ENCODE measurements around the gene SNAI3.

DNA sequence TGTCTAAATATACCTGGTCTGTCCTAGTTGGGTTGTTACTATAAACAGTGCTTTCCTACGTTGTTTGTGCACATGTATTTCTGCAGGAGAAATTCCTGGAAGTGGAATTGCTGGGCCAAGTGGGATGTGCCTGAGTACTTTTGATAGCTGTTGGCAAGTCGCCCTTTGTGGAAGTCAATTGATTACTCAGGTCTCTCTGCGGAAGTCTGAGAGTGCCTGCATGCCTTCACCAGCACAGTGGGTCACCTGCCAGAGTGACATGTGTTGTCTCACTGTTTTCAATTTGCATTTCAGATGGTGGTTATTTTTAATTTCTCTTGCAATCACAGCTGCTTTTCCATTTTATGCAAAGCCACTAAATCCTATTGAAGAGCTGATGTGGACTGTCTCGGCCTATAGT lies 21.2 kb downstream of the SNAI3 start:
- no peak for TF ChIP-seq POLR2AphosphoS5 (IDR thresholded peaks at IDR 0.05)
- TF ChIP-seq, protein P1, sequence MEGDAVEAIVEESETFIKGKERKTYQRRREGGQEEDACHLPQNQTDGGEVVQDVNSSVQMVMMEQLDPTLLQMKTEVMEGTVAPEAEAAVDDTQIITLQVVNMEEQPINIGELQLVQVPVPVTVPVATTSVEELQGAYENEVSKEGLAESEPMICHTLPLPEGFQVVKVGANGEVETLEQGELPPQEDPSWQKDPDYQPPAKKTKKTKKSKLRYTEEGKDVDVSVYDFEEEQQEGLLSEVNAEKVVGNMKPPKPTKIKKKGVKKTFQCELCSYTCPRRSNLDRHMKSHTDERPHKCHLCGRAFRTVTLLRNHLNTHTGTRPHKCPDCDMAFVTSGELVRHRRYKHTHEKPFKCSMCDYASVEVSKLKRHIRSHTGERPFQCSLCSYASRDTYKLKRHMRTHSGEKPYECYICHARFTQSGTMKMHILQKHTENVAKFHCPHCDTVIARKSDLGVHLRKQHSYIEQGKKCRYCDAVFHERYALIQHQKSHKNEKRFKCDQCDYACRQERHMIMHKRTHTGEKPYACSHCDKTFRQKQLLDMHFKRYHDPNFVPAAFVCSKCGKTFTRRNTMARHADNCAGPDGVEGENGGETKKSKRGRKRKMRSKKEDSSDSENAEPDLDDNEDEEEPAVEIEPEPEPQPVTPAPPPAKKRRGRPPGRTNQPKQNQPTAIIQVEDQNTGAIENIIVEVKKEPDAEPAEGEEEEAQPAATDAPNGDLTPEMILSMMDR (IDR thresholded peaks at IDR 0.05), result no peak
- no peak for TF ChIP-seq POLR2A (IDR thresholded peaks at IDR 0.05)
- TF ChIP-seq EP300 (IDR thresholded peaks at IDR 0.05), result no peak
